ENCODE results near the gene ZMYM1.
"Not testable (repeated sequence)": the region's sequence is repeated elsewhere in the genome, so short reads cannot be mapped to it uniquely, and the experiment has no call there.

The ZMYM1 gene

GRCh38 chr1:35079003-35079930 is at the start of gene ZMYM1:
TSS of gene ZMYM1 (plus strand) at chr1:35079385. CDS start at chr1:35093988, 14,603 bp downstream.
- peak; percentile 84 for DNase-seq (ENCODE audit: low spot score)

DNA sequence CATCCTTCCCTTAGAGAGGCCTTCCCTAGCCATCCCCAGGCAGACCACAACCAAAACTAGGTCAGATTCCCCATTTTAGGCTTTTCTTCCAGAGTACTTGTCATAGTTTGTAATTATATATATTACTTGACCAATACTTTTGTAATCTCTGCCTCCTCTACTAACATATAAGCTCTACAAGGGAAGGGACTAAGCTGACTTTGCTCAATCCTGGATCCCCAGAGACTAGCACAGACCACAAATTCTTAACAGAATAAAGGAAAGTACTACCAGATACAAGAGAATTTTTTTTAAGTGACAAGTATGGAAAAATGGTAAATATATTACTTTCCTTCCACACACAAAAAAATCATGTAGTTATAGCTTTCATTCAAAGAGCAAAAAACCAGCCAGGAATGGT is 49.4 kb upstream of the ZMYM1 start:
- DNase-seq (ENCODE audit: low spot score) = no peak

GRCh38 chr1:35030338-35030737 is 48.8 kb upstream of the ZMYM1 start:
- no peak for DNase-seq (ENCODE audit: low spot score)

GRCh38 chr1:35030756-35031446 is 48.3 kb upstream of the ZMYM1 start:
- peak; percentile 35 for DNase-seq (ENCODE audit: low spot score)

DNA sequence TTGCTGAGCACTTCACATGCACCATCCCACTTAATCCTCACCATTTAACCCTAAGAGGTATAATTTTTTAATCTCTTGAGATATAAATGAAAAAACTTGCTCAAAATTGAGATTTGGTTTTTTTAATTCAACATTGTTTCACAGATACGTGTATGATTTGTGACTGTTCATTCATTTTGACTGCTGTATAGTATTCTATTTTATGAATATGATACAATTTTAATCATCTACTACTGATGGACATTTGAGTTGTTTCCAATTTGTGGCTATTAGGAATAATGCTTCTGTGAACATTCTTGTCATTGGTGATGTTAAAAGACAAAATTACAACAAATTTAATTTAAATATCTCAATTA is 46.8 kb upstream of the ZMYM1 start:
- DNase-seq (ENCODE audit: low spot score) = no peak

GRCh38 chr1:35033346-35033745 is 45.8 kb upstream of the ZMYM1 start:
- no peak for DNase-seq (ENCODE audit: low spot score)

DNA sequence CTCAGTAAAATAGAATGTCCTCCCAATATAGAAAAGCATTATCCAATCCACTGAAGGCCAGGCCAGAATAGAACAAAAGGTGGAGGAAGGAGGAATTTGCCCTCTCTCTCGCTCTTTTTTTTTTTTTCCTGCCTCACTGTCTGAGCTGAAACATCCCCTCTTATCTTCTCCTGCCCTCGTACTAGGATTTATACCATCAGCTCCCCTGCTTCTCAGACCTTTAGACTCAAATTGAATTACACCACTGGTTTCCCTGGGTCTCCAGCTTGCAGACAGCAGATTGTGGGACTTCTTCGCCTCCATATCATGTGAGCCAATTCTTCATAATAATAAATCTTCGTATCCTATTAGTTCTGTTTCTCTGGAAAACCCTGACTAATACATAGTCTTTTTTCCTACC is 42.6 kb upstream of the ZMYM1 start:
- DNase-seq (ENCODE audit: low spot score) = no peak

GRCh38 chr1:35037206-35037605 is 42.0 kb upstream of the ZMYM1 start:
- DNase-seq (ENCODE audit: low spot score) = no peak

DNA sequence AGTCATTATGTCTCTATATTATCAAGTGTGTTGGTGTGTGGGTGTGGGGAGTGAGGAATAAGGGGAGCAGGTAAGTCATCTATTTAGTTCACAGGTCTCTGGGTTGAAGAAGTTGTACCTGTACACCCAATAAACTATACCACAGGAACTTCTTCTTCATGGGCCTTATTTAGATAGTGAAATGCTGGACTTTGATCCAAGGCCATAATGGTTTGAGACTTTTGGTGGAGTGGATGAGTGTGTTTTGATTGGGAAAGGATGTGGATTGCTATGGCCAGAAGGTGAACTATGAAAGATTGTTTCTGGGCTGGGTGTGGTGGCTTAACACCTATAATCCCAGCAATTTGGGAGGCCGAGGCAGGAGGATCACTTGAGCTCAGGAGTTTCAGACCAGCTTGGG is 40.5 kb upstream of the ZMYM1 start:
- no peak for DNase-seq (ENCODE audit: low spot score)

GRCh38 chr1:35043498-35043897 is 35.7 kb upstream of the ZMYM1 start:
- DNase-seq (ENCODE audit: low spot score) = no peak

- DNase-seq (ENCODE audit: low spot score) = no peak
Observed at GRCh38 chr1:35044431-35044830, 34.8 kb upstream of the ZMYM1 start.

DNA sequence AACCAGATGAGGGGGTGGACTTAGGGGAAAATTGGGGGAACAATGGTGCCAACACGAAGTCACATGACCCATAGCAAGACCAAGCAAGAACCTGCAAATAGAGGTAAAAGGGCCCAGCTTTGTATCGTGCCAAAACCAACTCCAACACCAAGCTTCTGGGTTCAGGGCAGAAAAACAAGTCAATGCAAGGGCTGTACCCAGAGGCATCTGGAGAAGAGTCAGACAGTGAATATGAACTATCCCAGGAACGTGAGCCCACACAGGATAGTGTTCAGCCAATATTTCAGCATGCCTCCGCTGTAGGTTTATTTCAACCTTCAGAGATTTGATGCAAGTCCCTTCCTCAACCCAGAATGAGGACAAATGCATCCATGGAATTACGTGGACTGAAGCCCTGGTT is 32.5 kb upstream of the ZMYM1 start:
- no peak for DNase-seq (ENCODE audit: low spot score)

DNA sequence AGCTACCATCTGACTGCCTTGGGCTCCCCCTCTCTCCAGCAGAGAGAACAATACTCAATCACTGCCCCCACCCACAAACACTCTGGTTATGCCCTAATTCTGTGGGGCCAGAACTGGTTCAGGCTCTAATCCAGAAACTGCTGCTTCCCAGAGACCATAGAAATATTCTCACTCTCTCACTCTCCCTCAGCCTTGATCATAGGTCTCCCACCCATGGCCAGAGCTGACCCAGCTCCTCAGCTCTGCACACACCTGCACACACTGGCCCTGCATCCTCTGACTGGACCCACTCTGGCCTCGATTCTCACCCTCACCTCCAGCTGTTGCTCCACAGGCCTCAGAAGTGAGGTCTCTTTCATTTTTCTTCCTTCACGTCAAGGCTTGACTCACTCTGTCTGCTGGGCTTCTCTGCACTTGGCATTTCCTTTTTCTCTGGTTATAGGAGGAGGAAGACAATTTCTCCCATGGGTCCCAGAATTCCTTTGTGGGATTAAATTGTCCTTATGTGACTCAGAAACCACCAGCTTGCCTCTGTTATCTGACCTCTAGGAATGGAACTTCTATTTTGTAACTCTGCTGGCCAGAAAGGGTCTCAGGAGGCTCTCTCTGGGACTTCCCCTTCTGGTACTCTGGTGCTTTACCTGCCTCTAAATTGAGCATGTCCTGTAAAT is 31.9 kb upstream of the ZMYM1 start:
- no peak for DNase-seq (ENCODE audit: low spot score)

DNA sequence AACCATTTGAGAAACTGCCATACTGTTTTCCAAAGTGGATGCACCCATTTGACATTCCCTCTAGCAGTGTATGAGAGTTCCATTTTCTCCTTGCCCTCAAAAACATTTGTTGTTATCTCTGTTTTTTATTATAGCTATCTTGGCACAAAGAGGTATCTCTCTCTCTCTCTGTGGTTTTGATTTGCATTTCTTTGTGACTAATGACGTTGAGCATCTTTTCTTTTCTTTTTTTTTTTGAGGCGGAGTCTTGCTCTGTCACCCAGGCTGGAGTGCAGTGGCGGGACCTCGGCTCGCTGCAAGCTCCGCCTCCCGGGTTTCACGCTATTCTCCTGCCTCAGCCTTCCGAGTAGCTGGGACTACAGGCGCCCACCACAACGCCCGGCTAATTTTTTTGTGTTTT is 30.1 kb upstream of the ZMYM1 start:
- DNase-seq (ENCODE audit: low spot score) = no peak

DNA sequence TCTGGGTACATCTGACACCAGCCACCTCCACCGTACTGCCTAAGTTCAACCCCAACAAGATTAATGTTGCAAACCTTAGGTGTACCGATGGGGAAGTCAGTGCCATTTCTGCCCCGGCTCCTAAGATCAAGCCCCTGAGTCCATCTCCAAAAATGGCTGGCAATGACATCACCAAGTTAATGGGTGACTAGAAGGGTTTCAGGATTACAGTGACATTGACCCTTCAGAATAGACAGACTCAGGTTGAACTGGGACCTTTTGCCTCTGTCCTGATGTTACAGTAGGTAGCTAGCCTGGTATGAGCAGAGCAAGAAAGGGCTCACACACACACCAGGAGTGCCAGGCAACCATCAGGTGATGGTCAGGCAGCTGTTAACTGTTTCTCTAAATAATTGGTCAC is 25.8 kb upstream of the ZMYM1 start:
- DNase-seq (ENCODE audit: low spot score) = no peak

GRCh38 chr1:35054282-35054681 is 24.9 kb upstream of the ZMYM1 start:
- not testable (repeated sequence) for DNase-seq (ENCODE audit: low spot score)

DNA sequence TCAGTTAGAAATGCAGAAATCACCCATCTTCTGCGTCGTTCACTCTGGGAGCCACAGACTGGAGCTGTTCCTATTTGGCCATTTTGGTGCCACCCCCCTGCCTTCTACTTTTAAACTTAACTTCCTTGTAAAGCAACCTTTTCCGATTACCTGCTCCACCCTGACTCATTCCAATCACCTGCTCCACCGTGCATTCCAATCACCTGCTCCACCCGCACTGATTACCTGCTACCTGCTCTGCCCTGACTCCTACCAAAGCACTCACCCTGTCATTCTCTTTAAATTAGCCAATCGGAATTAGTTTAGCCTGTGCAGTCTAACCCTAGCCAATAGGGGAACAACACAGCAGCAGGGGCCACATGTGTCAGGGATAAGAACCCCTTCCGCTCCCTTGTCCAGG is 20.9 kb upstream of the ZMYM1 start:
- not testable (repeated sequence) for DNase-seq (ENCODE audit: low spot score)

GRCh38 chr1:35058988-35059387 is 20.2 kb upstream of the ZMYM1 start:
- no peak for DNase-seq (ENCODE audit: low spot score)

- no peak for DNase-seq (ENCODE audit: low spot score)
Observed at GRCh38 chr1:35062518-35063196, 16.5 kb upstream of the ZMYM1 start.

GRCh38 chr1:35064265-35064664 is 14.9 kb upstream of the ZMYM1 start:
- no peak for DNase-seq (ENCODE audit: low spot score)

GRCh38 chr1:35069746-35070145 is 9.4 kb upstream of the ZMYM1 start:
- DNase-seq (ENCODE audit: low spot score) = no peak

DNA sequence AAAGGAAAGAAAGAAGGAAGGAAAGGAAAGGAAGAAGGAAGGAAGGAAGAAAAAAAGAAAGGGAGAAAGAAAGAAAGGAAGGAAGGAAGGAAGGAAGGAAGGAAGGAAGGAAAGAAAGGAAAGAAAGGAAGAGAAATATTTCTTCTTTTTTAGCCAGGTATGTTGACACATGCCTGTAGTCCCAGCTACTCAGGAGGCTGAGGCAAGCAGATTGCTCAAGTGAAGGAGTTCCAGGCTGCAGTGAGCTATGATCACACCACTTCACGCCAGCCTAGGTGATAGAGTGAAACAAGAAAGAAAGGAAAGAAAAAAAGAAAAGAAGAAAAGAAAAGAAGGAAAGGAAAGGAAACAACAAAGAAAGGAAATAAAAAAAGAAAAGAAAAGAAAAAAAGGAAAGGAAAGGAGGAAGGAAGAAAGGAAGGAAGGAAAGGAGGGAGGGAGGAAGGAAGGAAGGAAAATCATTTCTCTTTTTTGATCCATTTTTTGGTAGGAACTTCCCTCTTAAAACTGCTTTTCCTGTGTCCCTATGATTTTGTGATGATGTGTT is 5.8 kb upstream of the ZMYM1 start:
- DNase-seq (ENCODE audit: low spot score) = no peak
